Prostate gland (tissue), 2 donors: ENCODE results near the gene KRTAP4-16. TPM values are rescaled to one million over a fixed set of nuclear protein-coding genes. Genes with fewer than 3 reads are reported as not detected.
"Not testable (repeated sequence)": the region's sequence is repeated elsewhere in the genome, so short reads cannot be mapped to it uniquely, and the experiment has no call there.

ENCODE experiments used
- DNase-seq: peaks from one replicate; pipeline ENCODE4 v3.0.0-alpha.2; 2019; ENCODE audit warnings: low spot score
- H3K27ac ChIP-seq, 2 donors: fragments of 200-600 bp; sonication (generic); 2 replicates each; pipeline ENCODE4 v1.5.1; 2017 to 2019
- H3K27me3 ChIP-seq: fragments of 200-600 bp; sonication (generic); replicated peaks from 2 replicates; pipeline ENCODE4 v1.5.1; 2019; ENCODE audit not compliant: insufficient read depth
- H3K36me3 ChIP-seq, 2 donors: fragments of 200-600 bp; sonication (generic); 1 replicate in 1 of 2; 2 replicates in 1 of 2; pipeline versions ENCODE4 v1.5.1 to v1.8.1; 2017 to 2019
- H3K4me1 ChIP-seq: fragments of 200-600 bp; sonication (generic); replicated peaks from 2 replicates; pipeline ENCODE4 v1.5.1; 2019
- H3K4me3 ChIP-seq, 2 donors: fragments of 200-600 bp; sonication (generic); 2 replicates each; pipeline ENCODE4 v1.5.1; 2017 to 2019
- H3K9me3 ChIP-seq: fragments of 200-600 bp; sonication (generic); 2 replicates; pipeline ENCODE4 v1.5.1; 2017
- CTCF ChIP-seq, 4 experiments: fragments of 200-600 bp in 2 of 4; fragments of 450-650 bp in 2 of 4; sonication (generic) in 2 of 4; IDR thresholded peaks; 1 replicate in 3 of 4; 2 replicates in 1 of 4; pipeline ENCODE4 v1.5.1; 2016 to 2019; ENCODE audit warnings: antibody characterized with exemption in 4 of 4, mild to moderate bottlenecking in 2 of 4, moderate library complexity in 2 of 4
- POLR2A ChIP-seq: fragments of 450-650 bp; IDR thresholded peaks from one replicate; pipeline ENCODE4 v1.6.1; 2016; ENCODE audit warnings: antibody characterized with exemption, mild to moderate bottlenecking
- POLR2AphosphoS5 ChIP-seq: sonication (generic); formaldehyde crosslinking; IDR thresholded peaks from one replicate; pipeline ENCODE4 v1.6.1; 2017; ENCODE audit warnings: antibody characterized with exemption
- WGBS: methylation state at CpG from one replicate; pipeline ENCODE4 v1.1.5; 2018; 5-methylcytosine and 5-hydroxymethylcytosine counted together
- intact Hi-C: fragments of 100-400 bp; cut with DNase I; formaldehyde crosslinking; loops from one replicate; pipeline ENCODE4 v1.14.2; 2022
- total RNA-seq, 2 donors: library from RNA; depleted of rRNA; stranded (reverse); fragments of >200 nt; gene quantifications; one replicate each; pipeline ENCODE4 v1.1.0, GENCODE V29; 2016

Gene KRTAP4-16
- total RNA-seq, 2 donors from 2014 or later = not detected

GRCh38 chr17:41107941-41108450 is 6.0 kb upstream of the KRTAP4-16 start:
- DNase-seq = no peak
- Histone ChIP-seq H3K4me1 (no peaks in the 10 kb centered on the region), H3K4me3 (no peak overlapping the region), H3K9me3 (no peaks in the 10 kb centered on the region), H3K27ac (no peak overlapping the region), H3K27me3 (no peaks in the 10 kb centered on the region), H3K36me3 (no peaks in the 10 kb centered on the region)
- 84% methylated on average over 1 of the region's 1 CpG for WGBS
- TF ChIP-seq CTCF (IDR thresholded peaks at IDR 0.05) (no peak), POLR2AphosphoS5 (no peak), POLR2A (no peak)
- intact Hi-C loops = no loop called here

GRCh38 chr17:41105347-41105746 is 3.3 kb upstream of the KRTAP4-16 start, which contains the start of gene KRTAP4-9:
Gene KRTAP4-9 (plus strand): TSS chr17:41105389. CDS start chr17:41105389, 0 bp downstream.
- H3K4me3 ChIP-seq, H3K9me3 ChIP-seq, H3K36me3 ChIP-seq, H3K4me1 ChIP-seq, intact Hi-C loops, DNase-seq, H3K27ac ChIP-seq, H3K27me3 ChIP-seq: not testable (repeated sequence)
- WGBS = 81% methylated on average over 7 of the region's 10 CpGs

GRCh38 chr17:41104386-41105038 is 2.5 kb upstream of the KRTAP4-16 start:
- H3K36me3 ChIP-seq, H3K4me1 ChIP-seq, H3K4me3 ChIP-seq, H3K27ac ChIP-seq, H3K27me3 ChIP-seq, intact Hi-C loops, DNase-seq, H3K9me3 ChIP-seq: not testable (repeated sequence)
- 44% methylated on average over 2 of the region's 2 CpGs for WGBS

- no peak for DNase-seq
- H3K4me1 ChIP-seq = no peaks in the 10 kb centered on the region
- H3K27ac ChIP-seq = no peak overlapping the region
- no peaks in the 10 kb centered on the region for H3K27me3 ChIP-seq
- H3K9me3 ChIP-seq = no peaks in the 10 kb centered on the region
- H3K4me3 ChIP-seq = no peak overlapping the region
- 93% methylated on average over 1 of the region's 1 CpG for WGBS
- intact Hi-C loops = no loop called here
- no peaks in the 10 kb centered on the region for H3K36me3 ChIP-seq
- TF ChIP-seq POLR2A (no peak), CTCF (IDR thresholded peaks at IDR 0.05) (no peak), POLR2AphosphoS5 (no peak)
These were observed 1.9 kb upstream of the KRTAP4-16 start for GRCh38 chr17:41103896-41104295.

GRCh38 chr17:41099682-41100480 is 2.1 kb downstream of the KRTAP4-16 start:
- intact Hi-C loops = not testable (repeated sequence)
- WGBS = 64% methylated on average over 7 of the region's 7 CpGs

GRCh38 chr17:41098481-41098880 is 3.5 kb downstream of the KRTAP4-16 start:
- TF ChIP-seq POLR2A (no peak), CTCF (IDR thresholded peaks at IDR 0.05) (no peak), POLR2AphosphoS5 (no peak)
- no peak overlapping the region for H3K27ac ChIP-seq
- 81% methylated on average over 6 of the region's 6 CpGs for WGBS
- H3K27me3 ChIP-seq = no peaks in the 10 kb centered on the region
- H3K9me3 ChIP-seq = no peaks in the 10 kb centered on the region
- H3K4me3 ChIP-seq = no peak overlapping the region
- intact Hi-C loops = no loop called here
- no peak for DNase-seq
- no peaks in the 10 kb centered on the region for H3K4me1 ChIP-seq
- H3K36me3 ChIP-seq = no peaks in the 10 kb centered on the region

More at GRCh38 chr17:41099682-41100480, 2.1 kb downstream of the KRTAP4-16 start:
- H3K27me3 ChIP-seq, H3K27ac ChIP-seq, DNase-seq, H3K9me3 ChIP-seq, H3K4me1 ChIP-seq, H3K36me3 ChIP-seq, H3K4me3 ChIP-seq: not testable (repeated sequence)
